ENCODE measurements around the gene TNFRSF11A.

The TNFRSF11A gene

GRCh38 chr18:62340996-62341395 is 15.9 kb downstream of the TNFRSF11A start:
- no peak for FAIRE-seq

DNA sequence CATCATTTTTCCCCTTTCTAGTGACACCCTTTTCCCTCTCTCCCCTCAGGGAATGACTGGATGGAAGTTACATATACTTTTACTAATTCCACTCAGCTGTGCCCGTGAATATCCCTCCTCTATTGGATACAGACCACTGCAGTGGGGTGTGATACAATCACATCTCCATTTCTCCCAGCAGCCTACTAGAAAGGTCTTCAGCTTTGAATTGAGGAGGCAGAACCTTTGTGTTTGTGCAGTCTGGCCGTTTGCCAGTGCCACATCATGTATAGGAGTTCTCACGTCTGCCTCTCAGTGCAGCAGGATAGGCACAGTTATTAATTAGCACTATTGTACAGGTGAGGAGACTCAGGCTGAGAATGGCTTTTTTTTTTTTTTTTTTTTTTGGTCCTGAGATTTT is 16.4 kb downstream of the TNFRSF11A start:
- no peak for DNase-seq (ENCODE audit: extremely low spot score, insufficient read length, low read depth)
- no peak for FAIRE-seq

More at GRCh38 chr18:62340996-62341395, 15.9 kb downstream of the TNFRSF11A start:
- no peak for DNase-seq (ENCODE audit: extremely low spot score, insufficient read length, low read depth)

DNA sequence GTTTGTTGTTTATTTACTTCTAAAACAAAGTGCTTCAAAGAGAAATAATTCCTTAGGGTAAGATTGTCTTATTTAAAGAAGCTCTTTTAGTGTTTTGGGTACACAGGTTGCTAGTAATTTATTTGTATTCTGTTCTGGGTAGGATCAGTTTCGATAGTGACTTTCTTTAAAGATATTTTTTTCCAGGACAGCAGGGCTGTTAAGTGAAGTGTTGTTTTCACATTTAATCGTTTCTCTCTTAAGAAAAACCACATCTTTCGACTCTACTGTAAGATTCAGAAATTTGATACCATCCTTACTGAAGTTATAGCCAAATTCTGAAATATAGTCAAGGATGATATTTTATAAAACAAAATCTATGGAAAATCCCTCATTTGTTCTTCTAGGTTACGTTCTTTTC is 17.8 kb downstream of the TNFRSF11A start:
- no peak for DNase-seq (ENCODE audit: extremely low spot score, insufficient read length, low read depth)
- no peak for FAIRE-seq

GRCh38 chr18:62343316-62343715 is 18.2 kb downstream of the TNFRSF11A start:
- no peak for FAIRE-seq
- no peak for DNase-seq (ENCODE audit: extremely low spot score, insufficient read length, low read depth)

GRCh38 chr18:62345909-62346308 is 20.8 kb downstream of the TNFRSF11A start:
- no peak for FAIRE-seq
- no peak for DNase-seq (ENCODE audit: extremely low spot score, insufficient read length, low read depth)

DNA sequence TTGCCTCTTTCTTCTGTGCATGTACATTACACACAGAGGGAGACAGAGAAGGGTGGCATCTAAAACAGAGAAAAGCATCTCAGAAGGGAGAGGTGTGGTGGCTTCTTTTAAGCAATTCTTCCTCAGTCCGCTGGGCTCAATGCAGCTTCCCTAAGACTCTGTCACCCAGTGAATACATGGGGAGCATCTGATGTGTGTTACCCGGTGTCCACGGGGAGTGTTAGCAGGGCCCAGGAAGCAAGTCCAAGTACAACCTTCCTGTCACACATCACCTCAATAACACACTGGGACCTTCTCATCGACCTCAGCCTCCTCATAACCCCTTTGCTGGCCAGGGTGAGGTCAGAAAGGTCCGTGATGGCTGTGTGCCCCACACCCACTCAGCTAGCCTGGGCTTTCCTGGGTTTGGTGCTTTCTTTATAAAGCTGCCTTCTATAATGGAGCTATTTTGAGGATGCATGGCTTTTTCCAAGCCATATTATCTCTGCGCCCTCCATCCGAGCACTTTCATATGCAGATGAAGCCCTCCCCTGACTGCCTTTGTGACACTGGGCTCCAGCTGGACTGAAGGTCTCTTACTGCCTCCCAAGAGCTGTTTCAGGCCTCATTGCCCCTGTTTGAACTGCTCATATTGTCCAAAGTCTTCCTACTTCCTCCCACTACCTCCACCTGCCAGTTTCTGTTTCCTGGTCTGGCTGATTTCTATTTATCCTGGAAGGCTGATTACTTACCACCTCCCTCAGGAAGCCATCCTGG is 21.4 kb downstream of the TNFRSF11A start:
- DNase-seq (ENCODE audit: extremely low spot score, insufficient read length, low read depth): no peak
- no peak for FAIRE-seq

GRCh38 chr18:62347089-62347506 is 22.0 kb downstream of the TNFRSF11A start:
- FAIRE-seq: no peak

GRCh38 chr18:62348474-62348873 is 23.4 kb downstream of the TNFRSF11A start:
- DNase-seq (ENCODE audit: extremely low spot score, insufficient read length, low read depth): no peak
- FAIRE-seq: no peak

More at GRCh38 chr18:62347089-62347506, 22.0 kb downstream of the TNFRSF11A start:
- no peak for DNase-seq (ENCODE audit: extremely low spot score, insufficient read length, low read depth)

- no peak for FAIRE-seq
- DNase-seq (ENCODE audit: extremely low spot score, insufficient read length, low read depth): no peak
Observed at GRCh38 chr18:62353170-62353569, 28.1 kb downstream of the TNFRSF11A start.

- no peak for FAIRE-seq
Observed at GRCh38 chr18:62354151-62354550, 29.0 kb downstream of the TNFRSF11A start.

DNA sequence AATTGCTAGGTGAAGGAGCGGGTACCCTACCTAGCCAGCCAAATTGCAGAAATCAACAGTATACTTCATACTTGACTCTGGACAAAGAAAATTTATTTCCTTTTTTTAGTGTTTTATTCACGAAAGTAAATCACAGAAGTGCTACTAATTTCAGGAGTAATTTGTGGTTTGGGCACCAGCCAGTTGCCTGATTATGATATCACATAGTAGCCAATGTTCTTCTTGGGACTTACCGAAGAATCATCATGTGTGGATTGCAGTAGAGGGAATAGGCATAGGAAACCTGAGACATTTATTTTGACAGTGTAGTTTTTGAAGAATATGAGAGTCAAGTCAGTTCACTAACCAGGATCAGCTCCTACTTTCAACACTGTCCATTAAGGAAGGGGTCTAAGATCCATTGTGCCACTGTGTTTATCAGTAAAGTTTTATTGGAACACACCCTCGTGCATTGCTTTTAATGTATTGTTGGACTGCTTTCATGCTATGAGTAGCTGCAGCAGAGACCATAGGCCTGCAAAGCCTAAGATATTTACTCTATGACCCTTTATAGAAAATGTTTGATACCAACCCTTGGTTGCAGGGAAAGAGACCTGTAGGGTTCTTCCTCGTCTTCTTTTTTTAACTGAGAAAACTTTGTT is 32.1 kb downstream of the TNFRSF11A start:
- FAIRE-seq (peak; percentile 70), DNase-seq (ENCODE audit: extremely low spot score, insufficient read length, low read depth) (no peak)

More at GRCh38 chr18:62354151-62354550, 29.0 kb downstream of the TNFRSF11A start:
- no peak for DNase-seq (ENCODE audit: extremely low spot score, insufficient read length, low read depth)

DNA sequence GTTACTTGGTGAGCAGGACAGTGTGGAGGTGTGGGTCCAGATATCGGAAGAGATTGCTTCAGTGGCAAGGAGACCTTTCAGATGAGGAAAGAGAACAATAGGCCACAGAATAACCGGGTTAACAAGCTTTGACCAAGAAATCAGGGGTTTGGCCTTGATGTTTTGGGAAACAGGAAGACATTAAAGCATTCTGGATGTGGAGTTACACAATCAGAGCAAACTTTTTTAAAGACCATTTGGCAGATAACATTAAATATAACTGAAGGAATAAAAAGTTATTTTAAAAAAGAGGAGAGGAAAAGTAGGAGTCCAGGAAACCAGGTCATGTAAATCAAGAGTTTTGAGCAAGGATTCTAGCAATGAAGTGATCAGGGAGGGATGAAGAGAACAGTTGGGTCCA is 35.7 kb downstream of the TNFRSF11A start:
- DNase-seq (ENCODE audit: extremely low spot score, insufficient read length, low read depth) (no peak), FAIRE-seq (no peak)

DNA sequence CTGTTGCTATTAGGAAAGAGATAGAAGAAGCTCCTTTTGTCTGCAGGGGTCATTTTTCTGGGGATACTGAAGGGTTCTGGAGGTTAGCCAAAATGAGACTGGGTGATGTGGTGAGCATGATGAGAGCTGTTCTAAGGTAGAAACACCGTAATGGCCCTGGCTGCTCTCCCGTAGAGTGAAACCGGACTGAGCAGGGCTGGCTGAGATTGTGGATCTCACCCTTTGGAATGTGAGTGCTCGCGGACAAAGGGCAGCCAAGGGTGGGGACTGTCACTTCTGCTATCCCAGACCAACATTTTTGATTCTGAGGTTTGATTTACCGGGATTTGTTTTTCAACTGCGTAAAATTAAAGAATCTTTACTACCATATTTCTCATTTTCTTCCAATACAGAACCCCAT is 36.2 kb downstream of the TNFRSF11A start:
- FAIRE-seq (no peak), DNase-seq (ENCODE audit: extremely low spot score, insufficient read length, low read depth) (no peak)

DNA sequence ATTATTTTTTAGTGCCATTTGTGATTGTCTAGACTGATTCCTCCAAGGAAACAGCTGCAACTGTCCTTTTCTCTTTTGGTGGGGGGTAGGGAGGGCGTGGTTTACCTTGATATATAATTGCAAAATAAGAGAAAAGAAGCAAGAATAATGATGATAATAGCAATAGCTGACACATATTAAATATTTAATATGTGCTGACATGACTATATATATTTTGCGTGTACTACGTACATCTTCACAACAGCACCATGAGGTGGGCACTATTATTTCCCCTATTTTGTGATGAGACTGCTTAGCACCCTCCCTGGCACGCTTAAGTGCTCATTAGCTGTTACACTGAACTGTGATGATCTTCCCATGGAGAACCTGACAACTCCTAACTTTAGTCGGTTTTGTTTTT is 39.4 kb downstream of the TNFRSF11A start:
- FAIRE-seq: no peak

DNA sequence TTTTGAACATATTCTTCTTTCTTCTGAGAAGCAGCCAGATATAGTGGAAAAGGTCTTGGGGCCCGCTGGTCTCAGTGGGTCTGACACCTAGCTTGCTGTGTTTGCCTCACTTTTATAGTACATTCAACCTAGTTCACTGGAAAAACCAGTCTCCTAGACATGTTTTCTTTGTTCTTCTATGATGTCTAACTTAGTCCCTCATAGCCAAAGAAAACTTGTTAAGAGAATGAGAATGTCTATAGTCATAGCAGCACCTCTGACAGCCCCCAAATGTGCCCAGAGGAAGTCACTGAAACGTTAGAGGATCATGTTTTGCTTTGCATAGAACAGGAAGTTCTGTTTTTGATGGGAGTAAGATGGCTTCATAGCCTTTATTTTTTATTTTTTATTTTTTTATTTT is 40.3 kb downstream of the TNFRSF11A start:
- no peak for DNase-seq (ENCODE audit: extremely low spot score, insufficient read length, low read depth)

More for the DNA sequence above, 39.4 kb downstream of the TNFRSF11A start:
- no peak for DNase-seq (ENCODE audit: extremely low spot score, insufficient read length, low read depth)

GRCh38 chr18:62366992-62367391 is 41.9 kb downstream of the TNFRSF11A start:
- FAIRE-seq (no peak), DNase-seq (ENCODE audit: extremely low spot score, insufficient read length, low read depth) (no peak)

More for the DNA sequence above, 40.3 kb downstream of the TNFRSF11A start:
- no peak for FAIRE-seq

DNA sequence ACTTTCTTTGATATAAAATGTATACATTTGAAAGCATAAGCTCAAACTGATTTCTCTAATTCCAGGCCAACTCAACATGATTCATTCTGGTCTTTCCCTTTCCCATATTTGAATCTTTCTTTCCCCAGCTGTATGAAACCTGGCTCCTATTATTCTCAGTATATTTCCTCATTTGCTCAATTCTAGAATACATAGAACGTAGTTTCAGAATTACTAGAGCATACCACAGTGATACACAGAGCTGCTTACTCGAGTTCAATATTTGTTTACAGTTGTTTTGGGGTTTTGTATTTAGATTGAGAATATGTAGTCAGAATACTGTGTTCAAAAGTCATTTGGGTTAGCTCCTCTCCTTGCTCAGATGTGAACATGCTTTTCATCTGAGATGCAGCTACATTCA is 43.0 kb downstream of the TNFRSF11A start:
- FAIRE-seq (peak; percentile 69), DNase-seq (ENCODE audit: extremely low spot score, insufficient read length, low read depth) (peak; percentile 29)

DNA sequence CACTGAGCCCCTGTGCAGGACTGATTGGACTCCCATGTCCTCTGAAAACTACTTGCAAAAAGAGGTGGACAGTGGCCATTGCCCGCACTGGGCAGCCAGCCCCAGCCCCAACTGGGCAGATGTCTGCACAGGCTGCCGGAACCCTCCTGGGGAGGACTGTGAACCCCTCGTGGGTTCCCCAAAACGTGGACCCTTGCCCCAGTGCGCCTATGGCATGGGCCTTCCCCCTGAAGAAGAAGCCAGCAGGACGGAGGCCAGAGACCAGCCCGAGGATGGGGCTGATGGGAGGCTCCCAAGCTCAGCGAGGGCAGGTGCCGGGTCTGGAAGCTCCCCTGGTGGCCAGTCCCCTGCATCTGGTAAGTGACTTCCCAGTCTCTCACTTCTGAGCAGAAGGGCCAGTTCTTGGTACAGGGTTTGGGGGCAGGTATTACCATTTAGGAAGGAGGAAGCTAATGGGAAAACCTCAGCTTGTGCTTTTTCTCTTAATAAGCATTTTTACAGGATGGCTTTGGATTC is 44.1 kb downstream of the TNFRSF11A start:
- no peak for DNase-seq (ENCODE audit: extremely low spot score, insufficient read length, low read depth)
- no peak for FAIRE-seq

DNA sequence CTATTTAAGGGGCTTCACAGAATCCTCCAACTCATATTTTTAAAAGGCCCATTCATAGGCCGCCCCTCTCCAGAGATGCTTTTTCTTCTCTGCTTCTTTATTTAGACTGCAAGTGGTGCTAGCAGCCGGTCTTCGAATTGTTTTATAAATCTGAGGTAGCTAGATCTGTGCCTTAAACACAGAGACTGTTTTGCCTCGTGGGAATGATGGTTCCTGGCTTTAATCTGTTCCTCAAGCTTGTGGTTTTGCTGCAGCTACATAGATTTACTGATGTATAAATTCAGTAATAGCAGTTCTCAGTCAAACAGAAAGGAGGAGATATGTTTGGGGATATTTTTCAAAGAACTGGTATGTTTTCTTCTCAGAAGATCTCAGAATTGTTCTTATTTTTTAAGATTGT is 45.3 kb downstream of the TNFRSF11A start:
- no peak for FAIRE-seq
- no peak for DNase-seq (ENCODE audit: extremely low spot score, insufficient read length, low read depth)

GRCh38 chr18:62371436-62371835 is 46.3 kb downstream of the TNFRSF11A start:
- peak; percentile 35 for FAIRE-seq
- DNase-seq (ENCODE audit: extremely low spot score, insufficient read length, low read depth): no peak

GRCh38 chr18:62372156-62372555 is 47.0 kb downstream of the TNFRSF11A start:
- DNase-seq (ENCODE audit: extremely low spot score, insufficient read length, low read depth) (peak; percentile 20), FAIRE-seq (peak; percentile 92)

Data from GM18507 (cell line).